ENCODE results near the gene PLGLB2. TPM values are rescaled to one million over a fixed set of nuclear protein-coding genes. Genes with fewer than 3 reads are reported as not detected.
"Not testable (repeated sequence)": the region's sequence is repeated elsewhere in the genome, so short reads cannot be mapped to it uniquely, and the experiment has no call there.

The PLGLB2 gene
- total RNA-seq = 1.8 and 2.7 TPM in 2 replicates

DNA sequence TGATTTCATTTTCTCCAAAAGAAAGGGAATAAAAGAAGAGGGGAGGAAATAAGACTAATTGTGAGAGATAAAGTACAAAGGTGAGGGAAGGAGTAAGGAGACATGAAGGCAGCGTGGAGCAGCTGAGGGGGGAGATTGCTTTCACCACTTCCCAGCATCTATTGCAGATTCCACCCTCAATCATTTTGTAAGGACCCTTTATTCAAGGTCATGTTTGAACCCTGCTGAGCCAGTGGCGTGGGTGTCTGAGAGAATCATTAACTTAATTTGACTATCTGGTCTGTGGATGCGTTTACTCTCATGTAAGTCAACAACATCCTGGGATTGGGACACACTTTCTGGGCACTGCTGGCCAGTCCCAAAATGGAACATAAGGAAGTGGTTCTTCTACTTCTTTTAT is at the start of gene PLGLB2:
PLGLB2 (plus strand) TSS at position 297 of the 400 bp plus-strand sequence; CDS start at position 364, 67 bp downstream.
- intact Hi-C loops (cut with micrococcal nuclease); H3K4me3 Mint-ChIP-seq; H3K27me3 Mint-ChIP-seq; H3K4me1 Mint-ChIP-seq; H3K9me3 Mint-ChIP-seq; H3K36me3 Mint-ChIP-seq (ENCODE audit: low read depth); H3K27ac Mint-ChIP-seq: not testable (repeated sequence)
- peak; percentile 50 for DNase-seq

GRCh38 chr2:87704572-87705323 is 43.1 kb upstream of the PLGLB2 start:
- H3K36me3 Mint-ChIP-seq (ENCODE audit: low read depth); H3K4me1 Mint-ChIP-seq; DNase-seq; H3K27me3 Mint-ChIP-seq; intact Hi-C loops (cut with micrococcal nuclease); H3K9me3 Mint-ChIP-seq: not testable (repeated sequence)
- peak overlapping the region; percentile 66 for H3K4me3 Mint-ChIP-seq
- peak overlapping the region; percentile 91 for H3K27ac Mint-ChIP-seq

DNA sequence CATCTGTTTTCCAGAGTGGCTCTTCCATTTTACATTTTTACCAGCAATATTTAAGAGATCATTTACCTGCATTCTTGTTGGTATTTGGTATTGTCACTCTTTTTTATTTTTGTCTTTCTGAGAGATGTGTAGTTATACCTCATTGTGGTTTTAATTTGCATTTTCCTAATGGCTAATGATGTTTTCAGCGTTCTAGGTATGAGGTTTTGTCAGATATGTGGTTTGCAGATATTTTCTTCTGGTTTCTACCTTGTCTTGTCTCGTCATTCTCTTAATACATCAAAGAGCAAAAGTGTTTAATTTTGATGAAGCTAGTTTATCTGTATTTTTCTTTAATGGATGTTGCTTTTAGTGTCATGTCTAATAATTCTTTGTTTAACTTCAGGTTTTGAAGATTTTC is 39.5 kb upstream of the PLGLB2 start:
- DNase-seq; H3K9me3 Mint-ChIP-seq; H3K4me3 Mint-ChIP-seq; H3K4me1 Mint-ChIP-seq; H3K27me3 Mint-ChIP-seq; intact Hi-C loops (cut with micrococcal nuclease); H3K36me3 Mint-ChIP-seq (ENCODE audit: low read depth); H3K27ac Mint-ChIP-seq: not testable (repeated sequence)

DNA sequence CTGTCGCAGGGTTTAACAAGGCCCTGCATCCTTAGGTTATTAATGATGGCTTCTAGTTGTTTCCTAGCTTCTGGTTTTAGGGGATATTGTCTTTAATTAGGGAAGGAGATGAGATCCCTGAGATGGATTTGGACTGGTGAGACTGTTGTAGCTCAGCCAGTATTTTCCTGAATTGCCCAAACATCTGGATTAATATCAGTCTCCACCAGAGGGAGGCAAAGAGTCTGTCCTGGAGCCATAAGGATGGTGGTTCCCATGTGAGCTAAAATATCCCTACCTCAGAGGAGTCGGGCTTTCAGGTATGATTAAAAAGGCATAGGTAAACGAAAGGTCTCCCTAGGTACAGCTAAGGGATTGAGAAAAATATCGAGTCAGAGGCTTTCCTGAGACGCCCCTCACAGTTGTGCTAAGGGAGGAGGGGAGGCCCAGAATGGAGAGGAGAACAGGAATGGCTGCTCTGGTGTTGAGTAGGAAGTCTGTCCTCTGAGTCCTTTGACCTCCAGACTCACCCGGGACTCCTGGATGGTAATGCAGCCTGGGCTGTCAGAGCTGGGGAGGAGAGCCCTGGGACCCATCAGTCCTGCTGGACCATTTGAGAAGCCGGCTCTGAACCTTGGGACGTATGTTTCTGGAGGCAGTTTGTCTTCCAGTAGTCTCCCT is 19.8 kb upstream of the PLGLB2 start:
- H3K4me1 Mint-ChIP-seq; intact Hi-C loops (cut with micrococcal nuclease); H3K36me3 Mint-ChIP-seq (ENCODE audit: low read depth); DNase-seq; H3K4me3 Mint-ChIP-seq; H3K27ac Mint-ChIP-seq; H3K27me3 Mint-ChIP-seq; H3K9me3 Mint-ChIP-seq: not testable (repeated sequence)

GRCh38 chr2:87740928-87741327 is 7.0 kb upstream of the PLGLB2 start:
- H3K27me3 Mint-ChIP-seq; H3K27ac Mint-ChIP-seq; H3K4me3 Mint-ChIP-seq; DNase-seq; intact Hi-C loops (cut with micrococcal nuclease); H3K36me3 Mint-ChIP-seq (ENCODE audit: low read depth); H3K4me1 Mint-ChIP-seq; H3K9me3 Mint-ChIP-seq: not testable (repeated sequence)

DNA sequence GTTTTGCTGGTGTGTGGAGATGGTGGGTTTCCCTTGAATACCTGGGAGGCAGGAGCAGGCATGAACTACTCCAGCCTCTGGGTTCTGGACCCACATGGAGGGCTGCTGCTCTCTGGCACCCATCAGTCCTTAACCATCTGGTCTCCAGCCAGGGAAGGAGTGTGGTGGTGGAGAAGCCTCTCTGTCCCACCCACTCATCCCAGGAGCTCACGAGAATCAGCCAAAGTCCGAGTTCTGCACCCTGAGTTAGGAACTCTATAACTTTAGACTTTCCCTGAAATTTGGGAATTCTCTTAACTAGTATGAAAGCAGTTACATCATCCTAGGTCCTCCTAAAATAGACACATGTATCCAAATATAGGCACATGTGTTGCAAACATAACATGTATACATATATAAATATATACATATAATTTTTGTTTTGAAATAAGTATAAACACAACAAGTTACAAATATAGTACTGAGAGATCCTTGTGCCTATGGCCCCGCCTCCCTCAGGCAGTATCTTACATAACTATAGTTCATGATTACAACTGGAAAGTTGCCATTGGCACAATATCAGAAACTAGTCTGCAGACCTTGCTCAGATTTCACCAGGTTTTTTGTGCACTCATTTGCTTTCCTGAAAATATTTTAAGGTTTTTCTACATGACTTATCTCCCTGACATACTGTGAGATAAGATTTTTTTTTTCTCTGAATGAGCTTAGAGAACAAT is 5.3 kb upstream of the PLGLB2 start:
- H3K9me3 Mint-ChIP-seq; H3K4me3 Mint-ChIP-seq; H3K27me3 Mint-ChIP-seq; intact Hi-C loops (cut with micrococcal nuclease); H3K27ac Mint-ChIP-seq; H3K36me3 Mint-ChIP-seq (ENCODE audit: low read depth); H3K4me1 Mint-ChIP-seq; DNase-seq: not testable (repeated sequence)

GRCh38 chr2:87743638-87744037 is 4.2 kb upstream of the PLGLB2 start:
- H3K4me1 Mint-ChIP-seq; H3K9me3 Mint-ChIP-seq; intact Hi-C loops (cut with micrococcal nuclease); H3K27me3 Mint-ChIP-seq; H3K36me3 Mint-ChIP-seq (ENCODE audit: low read depth); H3K27ac Mint-ChIP-seq; DNase-seq; H3K4me3 Mint-ChIP-seq: not testable (repeated sequence)

GRCh38 chr2:87745353-87745951 is 2.4 kb upstream of the PLGLB2 start:
- H3K27me3 Mint-ChIP-seq; H3K36me3 Mint-ChIP-seq (ENCODE audit: low read depth); intact Hi-C loops (cut with micrococcal nuclease); H3K27ac Mint-ChIP-seq; H3K9me3 Mint-ChIP-seq; H3K4me3 Mint-ChIP-seq; H3K4me1 Mint-ChIP-seq: not testable (repeated sequence)
- DNase-seq = peak; percentile 30

DNA sequence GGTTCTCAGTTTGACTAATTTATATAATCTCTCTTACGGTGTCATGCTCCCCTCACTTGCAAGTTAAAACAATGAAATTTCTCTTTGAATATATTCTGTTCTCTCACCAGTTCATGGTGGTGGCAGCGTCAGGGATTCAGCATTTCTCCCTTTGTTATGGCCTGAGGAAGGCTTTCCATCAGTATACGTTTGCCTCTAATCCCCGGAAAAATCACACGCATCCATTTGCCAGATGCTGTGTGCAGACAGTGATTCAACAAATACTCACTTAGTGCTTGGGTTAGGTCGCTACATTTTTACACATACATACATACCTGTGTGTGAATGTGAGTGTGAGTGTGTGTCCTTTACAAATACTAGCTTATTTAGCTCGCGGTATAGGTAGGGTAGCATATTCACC is 637 bp downstream of the PLGLB2 start:
- H3K36me3 Mint-ChIP-seq (ENCODE audit: low read depth); intact Hi-C loops (cut with micrococcal nuclease); DNase-seq; H3K27me3 Mint-ChIP-seq; H3K9me3 Mint-ChIP-seq; H3K4me3 Mint-ChIP-seq; H3K4me1 Mint-ChIP-seq; H3K27ac Mint-ChIP-seq: not testable (repeated sequence)

DNA sequence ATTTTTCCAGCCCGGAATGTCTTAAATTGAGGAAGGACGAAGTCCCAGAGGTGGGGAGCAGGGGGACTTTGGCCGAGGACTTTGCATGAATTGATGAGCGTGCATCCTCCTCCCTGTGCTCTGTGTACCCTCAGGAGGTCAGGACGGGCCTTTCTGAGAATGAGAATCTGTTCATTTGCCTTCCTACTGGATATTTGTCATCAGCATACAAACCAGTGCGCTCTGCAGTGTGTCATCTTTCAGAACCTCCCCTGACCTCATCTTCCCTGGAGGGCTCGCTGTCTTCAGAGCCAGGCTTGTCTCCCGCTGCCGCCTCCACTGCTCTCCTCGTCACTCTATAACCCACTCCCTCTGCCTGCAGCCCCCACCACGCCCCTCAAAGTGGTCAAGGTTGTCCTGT is 2.7 kb downstream of the PLGLB2 start:
- H3K27ac Mint-ChIP-seq; H3K36me3 Mint-ChIP-seq (ENCODE audit: low read depth); H3K9me3 Mint-ChIP-seq; H3K4me1 Mint-ChIP-seq; H3K27me3 Mint-ChIP-seq; intact Hi-C loops (cut with micrococcal nuclease); H3K4me3 Mint-ChIP-seq: not testable (repeated sequence)
- peak; percentile 19 for DNase-seq

GRCh38 chr2:87754759-87755158 is 6.9 kb downstream of the PLGLB2 start:
- H3K4me3 Mint-ChIP-seq, H3K4me1 Mint-ChIP-seq: not testable (repeated sequence)

More at GRCh38 chr2:87754759-87755158, 6.9 kb downstream of the PLGLB2 start:
- DNase-seq; H3K9me3 Mint-ChIP-seq; H3K36me3 Mint-ChIP-seq (ENCODE audit: low read depth); H3K27ac Mint-ChIP-seq; intact Hi-C loops (cut with micrococcal nuclease); H3K27me3 Mint-ChIP-seq: not testable (repeated sequence)

All from activated CD4-positive, alpha-beta T cell treated with anti-CD3 and anti-CD28 coated beads, Interleukin-2, amount 10 ng/mL, durations not matched to agents 24 days and 14 days (primary cell).